ENCODE measurements around the gene WDFY3. TPM values are rescaled to one million over a fixed set of nuclear protein-coding genes. Genes with fewer than 3 reads are reported as not detected.

Gene WDFY3
- total and polyA plus RNA-seq, 2 of the 13 experiments (the other 11 are each of a cell fraction or from before 2014, with no cell fraction given), result 16.7 to 24.5 TPM

GRCh38 chr4:84897516-84897915, 69.0 kb downstream of the WDFY3 start (continued):
- TF ChIP-seq ZNF30 (CRISPR knock-in tag; IDR thresholded peaks at IDR 0.05) (no peak), SP2 (CRISPR knock-in tag; IDR thresholded peaks at IDR 0.05) (no peak), EHMT2 (IDR thresholded peaks at IDR 0.05; ENCODE audit: borderline replicate concordance, low read depth, low read length) (no peak)

GRCh38 chr4:84895283-84895682, 71.2 kb downstream of the WDFY3 start:
- no peak for TF ChIP-seq ZBTB7A (CRISPR knock-in tag; IDR thresholded peaks at IDR 0.05)
- TF ChIP-seq E2F2 (CRISPR knock-in tag; IDR thresholded peaks at IDR 0.05; ENCODE audit: borderline replicate concordance), result no peak
- no peak for ATAC-seq
- no peak for FAIRE-seq
- Histone ChIP-seq H3K9me3 (ENCODE audit: low read length) (no peaks in the 10 kb centered on the region), H3K4me2 (ENCODE audit: low read depth, low read length) (no peak overlapping the region), H3K9ac (ENCODE audit: insufficient read depth, low read depth, low read length) (no peak overlapping the region), H3K4me1 (ENCODE audit: insufficient read depth, low read length) (no peaks in the 10 kb centered on the region), H3K4me3 (replicated peaks in 1 of 3; ENCODE audit: insufficient read depth in 1 of 3, low read depth in 2 of 3, low read length in 3 of 3) (no peak overlapping the region), H3K27me3 (ENCODE audit: control insufficient read depth in 1 of 2, insufficient read depth in 2 of 2, low read length in 2 of 2) (no peaks in the 10 kb centered on the region), H3K79me2 (ENCODE audit: insufficient read depth, low read length) (no peaks in the 10 kb centered on the region), H3K27ac (ENCODE audit: extremely low read length, insufficient read depth, low read length) (no peak overlapping the region), H2AFZ (ENCODE audit: low read length) (no peak overlapping the region), H3K36me3 (replicated peaks in 1 of 2; ENCODE audit: control insufficient read depth in 1 of 2, insufficient read depth in 2 of 2, low read length in 2 of 2) (peaks cover 0 to 4% of the 10 kb centered on the region in 2 experiments; a peak in 1 of 5 replicates), H4K20me1 (ENCODE audit: insufficient read depth, low read length) (no peaks in the 10 kb centered on the region)
- POLR2A ChIA-PET, result no interaction called here
- WGBS (ENCODE audit: low lambda C conversion rate), result 96% methylated on average over 1 of the region's 1 CpG
- CTCF ChIA-PET (ENCODE audit: low intra/inter-chr PET ratio, low total read pairs), result no interaction called here
- no TSS peak for BruUV-seq (replicated peaks)
- in situ Hi-C loops (cut with HindIII; ENCODE audit: extremely low pct_ligation_motif_present, low pct_unique_long_range_greater_than_20kb), result no loop called here
- no peak for DNase-seq (ENCODE audit: low spot score)
- intact Hi-C loops (cut with micrococcal nuclease; ENCODE audit: unreplicated experiment), result no loop called here

GRCh38 chr4:84894621-84895020, 71.9 kb downstream of the WDFY3 start:
- ATAC-seq, result no peak
- ChIA-PET POLR2A (no interaction called here), CTCF (ENCODE audit: low intra/inter-chr PET ratio, low total read pairs) (no interaction called here)
- 96% methylated on average over 10 of the region's 10 CpGs for WGBS (ENCODE audit: low lambda C conversion rate)
- Histone ChIP-seq H3K4me3 (replicated peaks in 1 of 3; ENCODE audit: insufficient read depth in 1 of 3, low read depth in 2 of 3, low read length in 3 of 3) (no peak overlapping the region), H3K9me3 (ENCODE audit: low read length) (no peaks in the 10 kb centered on the region), H3K4me1 (ENCODE audit: insufficient read depth, low read length) (no peaks in the 10 kb centered on the region), H4K20me1 (ENCODE audit: insufficient read depth, low read length) (no peaks in the 10 kb centered on the region), H2AFZ (ENCODE audit: low read length) (no peak overlapping the region), H3K36me3 (replicated peaks in 1 of 2; ENCODE audit: control insufficient read depth in 1 of 2, insufficient read depth in 2 of 2, low read length in 2 of 2) (peaks cover 0 to 4% of the 10 kb centered on the region in 2 experiments; a peak in 1 of 5 replicates), H3K27me3 (ENCODE audit: control insufficient read depth in 1 of 2, insufficient read depth in 2 of 2, low read length in 2 of 2) (no peaks in the 10 kb centered on the region), H3K79me2 (ENCODE audit: insufficient read depth, low read length) (no peaks in the 10 kb centered on the region), H3K27ac (ENCODE audit: extremely low read length, insufficient read depth, low read length) (no peak overlapping the region), H3K9ac (ENCODE audit: insufficient read depth, low read depth, low read length) (no peak overlapping the region), H3K4me2 (ENCODE audit: low read depth, low read length) (no peak overlapping the region)
- TF ChIP-seq ZFAT (CRISPR knock-in tag; conservative IDR thresholded peaks at IDR 0.05) (no peak), SNAPC4 (CRISPR knock-in tag; IDR thresholded peaks at IDR 0.05) (no peak)
- no peak for DNase-seq (ENCODE audit: low spot score)
- no TSS peak for BruUV-seq (replicated peaks)
- in situ Hi-C loops (cut with HindIII; ENCODE audit: extremely low pct_ligation_motif_present, low pct_unique_long_range_greater_than_20kb) (no loop called here), intact Hi-C loops (cut with micrococcal nuclease; ENCODE audit: unreplicated experiment) (no loop called here)
- no peak for FAIRE-seq
